Fibroblast of villous mesenchyme (primary cell): Measurements from ENCODE around the gene LMNB1. TPM values are rescaled to one million over a fixed set of nuclear protein-coding genes. Genes with fewer than 3 reads are reported as not detected.

Source experiments
- DNase-seq: peaks from one replicate; pipeline ENCODE4 v3.0.0-alpha.2; 2010; ENCODE audit warnings: low read depth
- H3K4me3 ChIP-seq: 2 replicates; pipeline ENCODE4 v1.5.1; 2011; ENCODE audit warnings: low read depth, mild to moderate bottlenecking, low read length
- total RNA-seq: library from RNA; depleted of rRNA; stranded (reverse); fragments of >200 nt; gene quantifications from 2 replicates; pipeline ENCODE4 v1.2.3, GENCODE V29; 2012
- TF ChIP-seq, protein P1 (sequence below): IDR thresholded peaks from 2 replicates; pipeline ENCODE4 v1.5.1; 2012; ENCODE audit warnings: low read depth, mild to moderate bottlenecking, low read length; ENCODE audit not compliant: insufficient read depth

LMNB1 gene
- total RNA-seq, 1 donor: 47.9 TPM

DNA sequence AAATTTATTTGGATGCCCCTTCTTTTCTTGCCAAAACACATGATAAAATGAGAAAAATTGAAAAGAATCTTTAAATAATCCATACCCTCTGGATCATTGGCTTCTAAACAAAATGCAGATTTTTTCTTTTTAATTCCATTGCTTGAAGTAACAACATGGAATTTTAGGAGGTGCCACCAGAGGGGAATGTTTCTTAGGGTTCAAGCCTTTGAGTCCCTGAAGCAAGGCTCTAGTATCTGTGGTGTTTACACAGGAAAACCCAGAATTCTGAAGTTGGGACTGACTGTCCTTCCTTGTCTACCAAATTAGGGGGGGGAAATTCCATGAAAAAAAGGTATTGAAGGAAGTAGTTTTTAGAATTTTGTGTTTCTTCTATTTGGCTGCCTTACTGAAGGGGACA, 69.4 kb downstream of the LMNB1 start:
- no peak overlapping the region for H3K4me3 ChIP-seq
- TF ChIP-seq, protein P1, sequence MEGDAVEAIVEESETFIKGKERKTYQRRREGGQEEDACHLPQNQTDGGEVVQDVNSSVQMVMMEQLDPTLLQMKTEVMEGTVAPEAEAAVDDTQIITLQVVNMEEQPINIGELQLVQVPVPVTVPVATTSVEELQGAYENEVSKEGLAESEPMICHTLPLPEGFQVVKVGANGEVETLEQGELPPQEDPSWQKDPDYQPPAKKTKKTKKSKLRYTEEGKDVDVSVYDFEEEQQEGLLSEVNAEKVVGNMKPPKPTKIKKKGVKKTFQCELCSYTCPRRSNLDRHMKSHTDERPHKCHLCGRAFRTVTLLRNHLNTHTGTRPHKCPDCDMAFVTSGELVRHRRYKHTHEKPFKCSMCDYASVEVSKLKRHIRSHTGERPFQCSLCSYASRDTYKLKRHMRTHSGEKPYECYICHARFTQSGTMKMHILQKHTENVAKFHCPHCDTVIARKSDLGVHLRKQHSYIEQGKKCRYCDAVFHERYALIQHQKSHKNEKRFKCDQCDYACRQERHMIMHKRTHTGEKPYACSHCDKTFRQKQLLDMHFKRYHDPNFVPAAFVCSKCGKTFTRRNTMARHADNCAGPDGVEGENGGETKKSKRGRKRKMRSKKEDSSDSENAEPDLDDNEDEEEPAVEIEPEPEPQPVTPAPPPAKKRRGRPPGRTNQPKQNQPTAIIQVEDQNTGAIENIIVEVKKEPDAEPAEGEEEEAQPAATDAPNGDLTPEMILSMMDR: peak; percentile 27
- DNase-seq: peak; percentile 45

DNA sequence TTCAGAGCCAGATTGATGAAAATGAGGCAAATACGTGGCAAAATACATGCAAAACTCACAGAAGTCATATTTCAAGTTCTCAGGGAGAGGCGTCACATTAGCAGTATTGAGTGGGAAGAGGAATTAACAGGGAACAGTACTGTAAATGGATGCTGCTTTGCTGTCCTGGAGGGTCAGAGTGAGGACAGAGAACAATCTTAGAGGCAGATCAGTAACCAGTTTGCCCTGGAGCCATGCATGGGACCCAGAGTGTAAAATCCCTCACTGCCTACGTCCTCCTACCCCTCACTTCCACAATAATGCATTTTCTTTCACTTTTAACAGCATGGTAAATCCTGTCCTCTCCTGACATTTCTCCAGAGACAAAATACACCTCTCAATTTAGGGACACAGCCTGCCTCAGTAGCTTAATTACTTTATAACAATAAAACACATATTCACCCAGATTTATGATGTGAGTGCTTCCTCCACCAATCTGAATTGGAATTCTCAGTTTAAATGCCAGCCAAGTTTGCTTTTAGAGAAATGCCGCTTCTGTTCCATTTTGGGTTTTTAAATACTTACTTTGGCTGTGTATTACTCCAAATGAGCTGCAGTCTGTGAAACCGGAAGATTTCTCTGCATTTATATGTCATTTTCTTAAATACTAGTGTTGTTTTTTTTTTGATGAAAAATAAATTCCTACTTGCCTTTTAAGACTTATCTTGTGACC, 70.0 kb downstream of the LMNB1 start:
- H3K4me3 ChIP-seq: no peak overlapping the region
- TF ChIP-seq, protein P1: no peak
- no peak for DNase-seq

DNA sequence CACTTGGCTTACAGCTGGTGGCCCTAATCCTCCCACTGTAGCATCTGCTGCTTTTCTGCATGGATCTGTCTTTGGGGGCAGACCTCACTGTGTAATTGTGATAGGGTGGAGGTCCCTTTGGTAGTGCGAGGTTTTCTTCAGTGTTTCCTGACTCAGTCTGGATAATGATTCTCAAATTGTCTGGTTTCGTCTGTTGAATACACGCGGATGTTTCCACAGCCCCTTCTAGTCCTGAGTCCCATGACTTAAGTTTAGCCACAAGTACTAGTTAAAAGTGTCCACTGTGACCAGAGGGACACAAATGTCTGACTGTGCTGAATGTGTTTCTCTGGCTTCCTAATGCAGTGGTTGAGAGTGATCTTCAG, 70.5 kb downstream of the LMNB1 start:
- no peak overlapping the region for H3K4me3 ChIP-seq
- DNase-seq: no peak
- TF ChIP-seq, protein P1: no peak

DNA sequence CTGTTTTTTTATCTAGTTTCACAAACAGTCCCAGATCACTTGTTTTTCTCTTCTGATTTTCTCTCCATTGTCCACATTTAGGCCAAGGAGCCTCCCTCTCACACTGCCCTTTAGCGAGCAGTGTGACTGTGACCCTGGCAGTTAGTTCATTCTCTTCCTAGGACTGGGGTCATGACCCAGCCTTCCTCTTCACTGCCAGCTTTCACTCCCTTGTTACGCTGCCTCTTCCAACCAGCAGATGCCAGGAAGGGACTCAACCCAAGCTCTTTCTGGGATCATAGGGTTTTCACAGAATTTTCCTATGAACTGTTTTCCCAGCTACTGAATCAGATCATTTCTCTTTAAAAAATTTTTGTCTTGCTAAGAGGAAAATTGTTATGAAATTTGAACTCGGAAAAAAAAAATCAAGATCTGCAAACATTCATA, 70.9 kb downstream of the LMNB1 start:
- TF ChIP-seq, protein P1: no peak
- H3K4me3 ChIP-seq: no peak overlapping the region
- no peak for DNase-seq

DNA sequence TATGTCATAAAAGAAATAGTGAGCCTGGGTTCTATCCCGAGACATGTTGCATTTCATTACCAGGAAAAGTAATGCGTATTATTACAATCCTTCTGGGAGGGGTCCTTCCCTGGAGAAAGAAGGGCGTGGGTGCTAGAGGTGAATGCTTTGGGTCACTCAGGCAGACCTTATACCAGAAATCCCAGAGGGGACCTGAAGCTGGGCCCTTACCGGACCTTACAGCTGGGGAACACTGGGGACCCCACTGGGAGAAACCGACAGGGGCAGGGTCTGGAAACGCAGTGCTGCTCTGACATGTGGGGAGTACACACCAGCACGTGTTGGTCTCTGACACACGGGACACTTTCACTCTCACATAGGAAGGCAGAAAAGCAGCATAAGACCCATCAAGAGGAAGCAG, 71.3 kb downstream of the LMNB1 start:
- TF ChIP-seq, protein P1: no peak
- no peak for DNase-seq
- no peak overlapping the region for H3K4me3 ChIP-seq

DNA sequence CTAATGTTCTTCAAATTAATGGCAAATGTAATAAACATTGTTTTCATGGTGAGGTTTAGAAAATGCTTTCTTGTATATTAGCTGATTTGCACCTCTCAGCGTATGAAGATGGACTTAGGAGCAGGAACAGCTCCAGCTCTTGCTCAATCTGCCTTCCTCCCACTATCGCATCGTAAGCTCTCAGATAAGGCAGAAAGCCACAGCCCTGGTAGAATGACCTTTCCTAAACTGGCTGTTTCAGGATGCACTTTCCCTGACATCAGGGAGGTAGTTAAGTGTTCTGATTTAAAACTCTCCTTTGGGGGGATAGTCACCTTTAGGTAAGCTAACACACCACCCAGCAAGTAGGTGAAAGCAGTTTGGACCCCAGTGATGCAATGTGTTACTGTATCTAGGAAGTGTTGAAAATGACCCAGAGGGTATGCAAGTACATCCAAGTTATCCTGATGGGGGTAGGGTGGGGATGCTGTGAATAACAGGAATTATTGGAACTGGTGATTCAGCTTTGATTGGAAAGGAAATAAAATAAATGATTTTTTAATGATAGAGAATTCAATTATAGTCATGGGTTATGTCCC, 72.3 kb downstream of the LMNB1 start:
- peak; percentile 92 for DNase-seq
- no peak overlapping the region for H3K4me3 ChIP-seq
- TF ChIP-seq, protein P1: no peak

DNA sequence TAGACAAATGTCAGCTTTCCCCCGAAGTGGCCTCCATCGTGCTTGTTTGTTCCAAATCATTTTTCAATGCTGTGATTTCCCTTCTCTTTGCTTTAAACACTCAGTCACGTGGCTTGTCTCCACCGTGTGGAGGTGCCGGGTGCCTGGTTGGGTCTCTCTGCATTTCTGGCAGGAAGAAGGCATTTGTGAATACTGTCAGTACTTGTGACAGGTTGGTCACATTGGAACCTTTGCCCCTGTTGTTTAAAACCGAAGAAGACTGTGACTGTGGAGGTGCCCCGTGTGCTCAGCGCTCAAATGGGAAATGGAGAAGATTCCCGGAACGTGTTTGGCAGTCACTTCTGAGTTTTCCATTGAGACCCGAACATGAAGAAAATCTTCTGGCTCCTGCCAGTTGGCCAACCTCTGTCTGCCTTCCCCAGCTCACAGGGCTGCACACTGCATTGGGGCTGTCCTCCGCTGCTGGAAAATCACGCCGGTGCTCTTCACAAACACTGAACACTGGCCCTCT, 74.6 kb downstream of the LMNB1 start:
- no peak for DNase-seq
- TF ChIP-seq, protein P1: no peak
- no peak overlapping the region for H3K4me3 ChIP-seq
